Gastroesophageal sphincter (tissue), 4 donors: ENCODE data around the gene MYO5A. TPM values are rescaled to one million over a fixed set of nuclear protein-coding genes. Genes with fewer than 3 reads are reported as not detected.
"Not testable (repeated sequence)": the region's sequence is repeated elsewhere in the genome, so short reads cannot be mapped to it uniquely, and the experiment has no call there.

Experiments used
- ATAC-seq: fragments of 150-250 bp; one replicate; pipeline ENCODE4 v1.9.1; 2016; ENCODE audit warnings: mild to moderate bottlenecking, moderate library complexity
- H3K27ac ChIP-seq, 4 donors: fragments of 200-600 bp; sonication (generic) in 3 of 4; 1 replicate in 3 of 4; 2 replicates in 1 of 4; pipeline ENCODE4 v1.5.1; 2016 to 2019
- H3K27me3 ChIP-seq: fragments of 200-600 bp; sonication (generic); one replicate; pipeline ENCODE4 v1.5.1; 2019
- H3K36me3 ChIP-seq, 2 donors: fragments of 200-600 bp; sonication (generic); one replicate each; pipeline ENCODE4 v1.5.1; 2019; ENCODE audit warnings: control low read depth in 1 of 2
- H3K4me1 ChIP-seq, 3 donors: fragments of 200-600 bp; sonication (generic); 1 replicate in 2 of 3; 2 replicates in 1 of 3; pipeline ENCODE4 v1.5.1; 2016 to 2019; ENCODE audit warnings: control low read depth in 2 of 3
- H3K4me3 ChIP-seq, 2 donors: fragments of 200-600 bp; sonication (generic); one replicate each; pipeline ENCODE4 v1.5.1; 2019; ENCODE audit warnings: mild to moderate bottlenecking in 1 of 2, moderate library complexity in 1 of 2
- H3K9me3 ChIP-seq, 3 donors: fragments of 200-600 bp; sonication (generic); one replicate each; pipeline ENCODE4 v1.5.1; 2017 to 2019; ENCODE audit warnings: control low read depth in 2 of 3
- EP300 ChIP-seq: sonication (generic); formaldehyde crosslinking; IDR thresholded peaks from one replicate; pipeline ENCODE4 v1.6.1; 2017; ENCODE audit warnings: antibody characterized with exemption, mild to moderate bottlenecking
- POLR2A ChIP-seq, 2 donors: fragments of 450-650 bp; IDR thresholded peaks; one replicate each; pipeline ENCODE4 v1.6.1; 2017; ENCODE audit warnings: antibody characterized with exemption in 2 of 2, mild to moderate bottlenecking in 2 of 2, moderate library complexity in 1 of 2
- POLR2AphosphoS5 ChIP-seq: sonication (generic); formaldehyde crosslinking; IDR thresholded peaks from one replicate; pipeline ENCODE4 v1.6.1; 2017; ENCODE audit warnings: antibody characterized with exemption
- WGBS, 2 donors: methylation state at CpG; one replicate each; pipeline ENCODE4 v1.1.5; 2018; ENCODE audit warnings: low coverage in 1 of 2; 5-methylcytosine and 5-hydroxymethylcytosine counted together
- total RNA-seq, 4 donors: library from RNA; depleted of rRNA; stranded (reverse); fragments of >200 nt; gene quantifications; one replicate each; pipeline ENCODE4 v1.1.0, GENCODE V29; 2016
- TF ChIP-seq, protein P1 (sequence below), 4 experiments: fragments of 200-600 bp in 2 of 4; fragments of 450-650 bp in 2 of 4; sonication (generic) in 1 of 4; IDR thresholded peaks; one replicate each; pipeline ENCODE4 v1.5.1; 2017 to 2019; ENCODE audit warnings: antibody characterized with exemption in 4 of 4, mild to moderate bottlenecking in 2 of 4, moderate library complexity in 2 of 4

Gene MYO5A
- total RNA-seq, 4 donors from 2014 or later: 24.3 to 41.9 (median 31.2) TPM

DNA sequence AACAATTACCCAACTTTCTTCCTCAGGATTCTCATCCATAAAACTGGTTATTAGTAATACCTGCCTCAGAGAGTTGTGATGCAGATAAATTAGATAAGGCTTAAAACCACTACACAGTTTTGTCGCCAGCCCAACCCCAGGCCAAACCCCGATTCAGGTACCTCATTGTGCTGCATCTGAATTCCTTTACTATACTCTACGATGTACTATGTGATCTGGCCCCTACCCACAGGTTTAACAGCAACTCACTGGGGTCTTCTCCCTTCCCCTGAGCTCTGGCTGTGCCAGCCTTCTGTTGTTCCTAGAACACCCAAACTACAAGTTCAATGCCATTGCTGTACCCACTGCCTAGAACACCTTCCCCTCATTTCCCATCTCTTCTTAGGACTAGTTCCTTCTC is 64.6 kb downstream of the MYO5A start:
- ATAC-seq: no peak
- H3K36me3 ChIP-seq: peaks cover 0 to 10% of the 10 kb centered on the region in 2 donors
- peaks cover 0 to 10% (median 0%) of the 10 kb centered on the region in 3 donors for H3K9me3 ChIP-seq
- peak overlapping the region in 1 of 4 donors; percentile 14 for H3K27ac ChIP-seq
- peaks cover 0 to 21% (median 4%) of the 10 kb centered on the region in 3 donors for H3K4me1 ChIP-seq
- H3K4me3 ChIP-seq: no peak overlapping the region
- TF ChIP-seq EP300 (no peak), POLR2A (IDR thresholded peaks at IDR 0.05) (no peak), POLR2AphosphoS5 (no peak)
- TF ChIP-seq, protein P1, sequence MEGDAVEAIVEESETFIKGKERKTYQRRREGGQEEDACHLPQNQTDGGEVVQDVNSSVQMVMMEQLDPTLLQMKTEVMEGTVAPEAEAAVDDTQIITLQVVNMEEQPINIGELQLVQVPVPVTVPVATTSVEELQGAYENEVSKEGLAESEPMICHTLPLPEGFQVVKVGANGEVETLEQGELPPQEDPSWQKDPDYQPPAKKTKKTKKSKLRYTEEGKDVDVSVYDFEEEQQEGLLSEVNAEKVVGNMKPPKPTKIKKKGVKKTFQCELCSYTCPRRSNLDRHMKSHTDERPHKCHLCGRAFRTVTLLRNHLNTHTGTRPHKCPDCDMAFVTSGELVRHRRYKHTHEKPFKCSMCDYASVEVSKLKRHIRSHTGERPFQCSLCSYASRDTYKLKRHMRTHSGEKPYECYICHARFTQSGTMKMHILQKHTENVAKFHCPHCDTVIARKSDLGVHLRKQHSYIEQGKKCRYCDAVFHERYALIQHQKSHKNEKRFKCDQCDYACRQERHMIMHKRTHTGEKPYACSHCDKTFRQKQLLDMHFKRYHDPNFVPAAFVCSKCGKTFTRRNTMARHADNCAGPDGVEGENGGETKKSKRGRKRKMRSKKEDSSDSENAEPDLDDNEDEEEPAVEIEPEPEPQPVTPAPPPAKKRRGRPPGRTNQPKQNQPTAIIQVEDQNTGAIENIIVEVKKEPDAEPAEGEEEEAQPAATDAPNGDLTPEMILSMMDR (IDR thresholded peaks at IDR 0.05): no peak
- no peaks in the 10 kb centered on the region for H3K27me3 ChIP-seq
- 64 to 90% methylated on average over 3 of the region's 3 CpGs for WGBS, 2 donors

DNA sequence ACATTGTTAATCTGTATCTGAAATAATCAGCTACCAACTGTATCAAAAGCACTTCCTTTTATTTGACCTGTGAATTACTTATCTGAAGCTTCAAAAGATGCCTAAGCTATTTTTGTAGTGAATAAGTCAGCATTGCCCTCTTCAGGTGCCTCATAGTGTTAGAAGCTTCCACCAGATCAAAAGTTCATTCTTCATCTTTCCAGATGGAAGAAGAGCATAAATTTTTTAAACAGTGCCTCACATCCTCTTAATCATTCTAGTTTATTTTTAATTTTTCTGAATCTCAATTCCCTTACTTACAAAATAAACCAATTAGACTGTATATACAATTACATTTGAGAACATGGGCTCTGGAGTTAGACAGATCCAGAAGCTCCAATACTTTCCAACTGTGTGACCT is 65.0 kb downstream of the MYO5A start:
- Histone ChIP-seq H3K4me3 (no peak overlapping the region), H3K27ac (no peak overlapping the region), H3K9me3 (peaks cover 0 to 10% (median 0%) of the 10 kb centered on the region in 3 donors), H3K36me3 (peaks cover 0 to 10% of the 10 kb centered on the region in 2 donors), H3K4me1 (peaks cover 0 to 21% (median 4%) of the 10 kb centered on the region in 3 donors), H3K27me3 (no peaks in the 10 kb centered on the region)
- ATAC-seq: no peak
- TF ChIP-seq POLR2AphosphoS5: no peak
- TF ChIP-seq, protein P1 (IDR thresholded peaks at IDR 0.05): peak in 1 of 4 experiments; percentile 7

DNA sequence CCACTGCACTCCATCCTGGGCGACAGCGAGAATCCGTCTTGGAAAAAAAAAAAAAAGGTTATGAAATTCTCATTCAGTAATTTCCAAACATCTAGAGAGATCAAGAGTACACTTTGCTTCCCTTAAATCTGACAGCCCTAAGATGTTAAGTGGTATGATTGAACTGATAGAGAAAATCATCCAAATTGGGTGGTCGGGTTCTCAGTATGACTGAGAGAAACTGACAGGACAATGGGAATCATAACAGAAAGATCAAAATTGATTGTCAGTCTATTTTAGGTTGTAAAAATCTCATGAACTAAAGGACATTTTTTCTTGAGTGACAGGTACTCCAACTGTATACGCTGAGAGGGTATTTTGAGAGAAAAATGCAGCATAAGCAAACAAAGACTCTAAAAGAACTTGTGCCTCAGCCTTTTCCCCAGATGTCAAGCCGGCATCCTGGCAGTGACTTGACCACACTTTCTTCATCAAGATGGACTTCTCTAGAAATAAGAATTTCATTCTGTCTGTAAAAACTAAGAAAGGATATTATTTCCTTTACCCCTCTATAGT is 65.8 kb downstream of the MYO5A start:
- Histone ChIP-seq H3K27ac (no peak overlapping the region), H3K9me3 (peaks cover 0 to 4% (median 0%) of the 10 kb centered on the region in 3 donors), H3K36me3 (peaks cover 0 to 10% of the 10 kb centered on the region in 2 donors), H3K4me3 (no peak overlapping the region), H3K4me1 (peaks cover 0 to 21% (median 4%) of the 10 kb centered on the region in 3 donors), H3K27me3 (no peaks in the 10 kb centered on the region)
- WGBS, 2 donors: 86 to 90% methylated on average over 5 to 6 of the region's 6 CpGs
- TF ChIP-seq POLR2A (IDR thresholded peaks at IDR 0.05) (no peak), POLR2AphosphoS5 (no peak), EP300 (no peak)
- TF ChIP-seq, protein P1 (IDR thresholded peaks at IDR 0.05): no peak
- no peak for ATAC-seq

DNA sequence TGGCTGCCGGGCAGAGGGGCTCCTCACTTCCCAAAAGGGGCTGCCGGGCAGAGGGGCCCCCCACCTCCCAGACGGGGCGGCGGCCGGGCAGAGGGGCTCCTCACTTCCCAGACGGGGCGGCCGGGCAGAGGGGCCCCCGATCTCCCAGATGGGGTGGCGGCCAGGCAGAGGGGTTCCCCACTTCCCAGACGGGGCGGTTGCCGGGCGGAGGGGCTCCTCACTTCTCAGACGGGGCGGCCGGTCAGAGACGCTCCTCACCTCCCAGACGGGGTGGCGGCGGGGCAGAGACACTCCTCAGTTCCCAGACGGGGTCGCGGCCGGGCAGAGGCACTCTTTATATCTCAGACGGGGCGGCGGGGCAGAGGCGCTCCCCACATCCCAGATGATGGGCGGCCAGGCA is 69.0 kb downstream of the MYO5A start:
- not testable (repeated sequence) for H3K9me3 ChIP-seq, H3K4me3 ChIP-seq, H3K27me3 ChIP-seq, ATAC-seq, H3K27ac ChIP-seq
- Histone ChIP-seq H3K4me1 (peaks cover 0 to 16% (median 0%) of the 10 kb centered on the region in 3 donors), H3K36me3 (peaks cover 0 to 10% of the 10 kb centered on the region in 2 donors)
- WGBS, 2 donors: no CpG with 5 or more reads among the region's 31 CpGs

DNA sequence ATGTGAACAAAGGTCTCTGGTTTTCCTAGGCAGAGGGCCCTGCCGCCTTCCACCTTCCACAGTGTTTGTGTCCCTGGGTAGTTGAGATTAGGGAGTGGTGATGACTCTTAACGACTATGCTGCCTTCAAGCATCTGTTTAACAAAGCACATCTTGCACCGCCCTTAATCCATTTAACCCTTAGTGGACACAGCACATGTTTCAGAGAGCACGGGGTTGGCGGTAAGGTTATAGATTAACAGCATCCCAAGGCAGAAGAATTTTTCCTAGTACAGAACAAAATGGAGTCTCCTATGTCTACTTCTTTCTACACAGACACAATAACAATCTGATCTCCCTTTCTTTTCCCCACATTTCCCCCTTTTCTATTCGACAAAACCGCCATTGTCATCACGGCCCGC is 69.4 kb downstream of the MYO5A start:
- peaks cover 0 to 10% of the 10 kb centered on the region in 2 donors for H3K36me3 ChIP-seq
- H3K4me3 ChIP-seq, H3K27ac ChIP-seq, H3K27me3 ChIP-seq, H3K9me3 ChIP-seq, ATAC-seq: not testable (repeated sequence)
- WGBS, 2 donors: 89% methylated on average over 3 of the region's 9 CpGs; no CpG with 5 or more reads in 1 of the 2 donors
- H3K4me1 ChIP-seq: peaks cover 0 to 11% (median 0%) of the 10 kb centered on the region in 3 donors

DNA sequence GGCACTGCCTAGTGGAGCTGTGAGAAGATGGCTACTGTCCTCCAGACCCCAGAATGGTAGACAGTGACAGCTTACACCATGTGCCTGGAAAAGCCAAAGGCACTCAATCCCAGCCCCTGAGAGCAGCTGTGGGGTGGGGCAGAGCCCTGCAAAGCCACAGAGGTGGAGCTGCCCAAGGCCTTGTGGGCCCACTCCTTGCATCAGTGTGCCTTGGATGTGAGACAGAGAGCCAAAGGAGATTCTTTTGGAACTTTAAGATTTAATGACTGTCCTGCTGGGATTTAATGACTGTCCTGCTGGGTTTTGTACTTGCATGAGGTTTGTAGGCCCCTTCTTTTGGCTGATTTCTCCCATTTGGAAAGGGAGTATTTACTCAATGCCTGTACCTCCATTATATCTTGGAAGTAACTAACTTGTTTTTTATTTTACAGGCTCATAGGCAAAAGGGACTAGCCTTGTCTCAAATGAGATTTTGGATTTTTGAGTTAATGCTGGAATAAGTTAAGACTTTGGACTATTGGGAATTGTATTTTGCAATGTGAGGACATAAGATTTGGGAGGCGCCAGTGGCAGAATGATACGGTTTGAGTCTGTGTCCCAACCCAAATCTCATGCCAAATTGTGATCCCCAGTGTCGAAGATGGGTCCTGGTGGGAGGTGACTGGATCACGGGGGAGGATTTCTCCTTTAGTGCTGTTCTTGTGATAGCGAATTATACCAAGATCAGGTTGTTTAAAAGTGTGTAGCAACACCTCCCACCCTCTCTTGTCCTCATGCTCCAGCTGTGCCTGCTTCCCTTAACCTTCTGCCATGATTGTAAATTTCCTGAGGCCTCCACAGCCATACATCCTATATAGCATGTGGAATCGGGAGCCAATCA is 80.4 kb downstream of the MYO5A start:
- Histone ChIP-seq H3K4me3 (no peak overlapping the region), H3K9me3 (no peaks in the 10 kb centered on the region)
- no peak for ATAC-seq

More for the DNA sequence above, 80.4 kb downstream of the MYO5A start:
- no peaks in the 10 kb centered on the region for H3K27me3 ChIP-seq
- H3K4me1 ChIP-seq: peaks cover 0 to 16% (median 12%) of the 10 kb centered on the region in 3 donors
- TF ChIP-seq, protein P1 (IDR thresholded peaks at IDR 0.05): no peak
- TF ChIP-seq POLR2AphosphoS5: no peak
- TF ChIP-seq EP300: no peak
- no peak for TF ChIP-seq POLR2A (IDR thresholded peaks at IDR 0.05)
- H3K36me3 ChIP-seq: no peaks in the 10 kb centered on the region
- WGBS, 2 donors: 68 to 80% methylated on average over 5 to 6 of the region's 6 CpGs
- no peak overlapping the region for H3K27ac ChIP-seq
